Endothelial cell of hepatic sinusoid (primary cell): ENCODE results near the gene CLCA1.

Experiments
- in situ Hi-C: cut with HindIII; loops from 2 replicates; pipeline ENCODE4 v1.10.0; 2017; ENCODE audit warnings: low sequenced_read_pairs

The CLCA1 gene

GRCh38 chr1:86542631-86543030 lies 73.9 kb downstream of the CLCA1 start:
- in situ Hi-C loops = no loop called here

- in situ Hi-C loops = no loop called here
Observed at GRCh38 chr1:86546787-86547221, 78.1 kb downstream of the CLCA1 start, which contains the start of gene CLCA4. CLCA4 (plus strand) TSS chr1:86547078; CDS start chr1:86547120, 42 bp downstream.

GRCh38 chr1:86548839-86549238 lies 80.1 kb downstream of the CLCA1 start:
- in situ Hi-C loops = no loop called here
